HepG2 (cell line): ENCODE data around the gene ZNF382. TPM values are rescaled to one million over a fixed set of nuclear protein-coding genes. Genes with fewer than 3 reads are reported as not detected.

Experiments used
- ATAC-seq: fragments of 200-7000 bp; cut with Tn5 transposase; 3 replicates; pipeline ENCODE4 v1.9.1; 2020; ENCODE audit warnings: mild to moderate bottlenecking, moderate library complexity
- BruUV-seq: library from RNA; stranded (reverse); fragments of 400-500 nt; replicated peaks from 2 replicates; lab custom pipeline; 2021; lab: Mats Ljungman, UMichigan
- CTCF ChIA-PET: fragments of 300-600 bp; formaldehyde crosslinking; extraction: SDS; loops from one replicate; lab custom pipeline; 2021; ENCODE audit warnings: low total read pairs, inconsistent platforms, low intra/inter-chr PET ratio; lab: Yijun Ruan, JAX
- POLR2A ChIA-PET: fragments of 350-600 bp; sonication (Branson Sonifier 250); formaldehyde crosslinking; loops from one replicate; lab custom pipeline; 2020; ENCODE audit warnings: antibody characterized with exemption, inconsistent platforms; lab: Yijun Ruan, JAX
- DNase-seq: peaks from one replicate; pipeline ENCODE4 v3.0.0-alpha.2; 2015; ENCODE audit warnings: low spot score
- FAIRE-seq: peaks from 3 replicates; lab custom pipeline; 2011; peaks lifted over from hg19 to GRCh38; lab: Jason Lieb, UNC
- H2AFZ ChIP-seq: one replicate; pipeline ENCODE4 v1.6.1; 2011; ENCODE audit warnings: low read length, inconsistent platforms
- H3K27ac ChIP-seq: fragments of 300-600 bp; 3 replicates; pipeline ENCODE4 v1.8.0; 2011; ENCODE audit warnings: mixed run types, mild to moderate bottlenecking, mixed read lengths, low read length, inconsistent platforms; ENCODE audit not compliant: insufficient read depth; ENCODE audit errors: extremely low read length
- H3K27me3 ChIP-seq, 2 experiments: fragments of 200-600 bp in 1 of 2; 2 replicates in 1 of 2; 3 replicates in 1 of 2; pipeline versions ENCODE4 v1.6.0 to v1.8.0; 2011; ENCODE audit warnings: low read length in 2 of 2, mild to moderate bottlenecking in 2 of 2, moderate library complexity in 2 of 2, inconsistent platforms in 1 of 2; ENCODE audit not compliant: insufficient read depth in 2 of 2, control insufficient read depth in 1 of 2
- H3K36me3 ChIP-seq, 2 experiments: fragments of 200-600 bp in 1 of 2; replicated peaks in 1 of 2; 2 replicates in 1 of 2; 3 replicates in 1 of 2; pipeline versions ENCODE4 v1.5.1 to v1.8.0; 2011; ENCODE audit warnings: low read length in 2 of 2, inconsistent platforms in 1 of 2; ENCODE audit not compliant: insufficient read depth in 2 of 2, control insufficient read depth in 1 of 2
- H3K4me1 ChIP-seq: 2 replicates; pipeline ENCODE4 v1.5.1; 2012; ENCODE audit warnings: low read length, inconsistent platforms; ENCODE audit not compliant: insufficient read depth
- H3K4me2 ChIP-seq: 2 replicates; pipeline ENCODE4 v1.6.0; 2011; ENCODE audit warnings: low read depth, low read length, inconsistent platforms
- H3K4me3 ChIP-seq, 3 experiments: fragments of 200-600 bp in 1 of 3; sonication (generic), shearing (Covaris generic) in 1 of 3; replicated peaks in 1 of 3; 2 replicates each; pipeline ENCODE4 v1.5.1; 2011 to 2016; ENCODE audit warnings: low read length in 3 of 3, inconsistent platforms in 2 of 3, low read depth in 2 of 3, mild to moderate bottlenecking in 2 of 3, control low read depth in 1 of 3, mixed read lengths in 1 of 3; ENCODE audit not compliant: insufficient read depth in 1 of 3
- H3K79me2 ChIP-seq: one replicate; pipeline ENCODE4 v1.6.1; 2011; ENCODE audit warnings: low read length, inconsistent platforms; ENCODE audit not compliant: insufficient read depth
- H3K9ac ChIP-seq: 2 replicates; pipeline ENCODE4 v1.6.0; 2011; ENCODE audit warnings: mild to moderate bottlenecking, low read depth, low read length, inconsistent platforms; ENCODE audit not compliant: insufficient read depth
- H3K9me3 ChIP-seq: 2 replicates; pipeline ENCODE4 v1.5.1; 2012; ENCODE audit warnings: mild to moderate bottlenecking, low read length
- H4K20me1 ChIP-seq: 2 replicates; pipeline ENCODE4 v1.6.0; 2011; ENCODE audit warnings: inconsistent platforms, mild to moderate bottlenecking, low read length, moderate library complexity; ENCODE audit not compliant: insufficient read depth
- FOSL1 ChIP-seq: sonication (generic); formaldehyde crosslinking; IDR thresholded peaks from 2 replicates; pipeline ENCODE4 v1.9.0; 2021; ENCODE audit warnings: missing genetic modification reagents, borderline replicate concordance
- GZF1 ChIP-seq: sonication (generic); formaldehyde crosslinking; IDR thresholded peaks from 2 replicates; pipeline ENCODE4 v1.5.1; 2020; ENCODE audit warnings: mild to moderate bottlenecking, missing genetic modification reagents
- HES4 ChIP-seq: sonication (generic); formaldehyde crosslinking; IDR thresholded peaks from 2 replicates; pipeline ENCODE4 v1.9.0; 2021; ENCODE audit warnings: mild to moderate bottlenecking, missing genetic modification reagents, borderline replicate concordance
- LRRFIP1 ChIP-seq: sonication (generic); formaldehyde crosslinking; conservative IDR thresholded peaks from 2 replicates; pipeline ENCODE4 v1.4.0; 2020; ENCODE audit warnings: missing genetic modification reagents
- MAFK ChIP-seq, 2 experiments: IDR thresholded peaks in 1 of 2; conservative IDR thresholded peaks in 1 of 2; 2 replicates each; pipeline ENCODE4 v1.6.1; 2011; ENCODE audit warnings: improper control_type of control experiment in 2 of 2, low read length in 2 of 2
- POLR2AphosphoS2 ChIP-seq: IDR thresholded peaks from 2 replicates; pipeline ENCODE4 v1.6.1; 2011; ENCODE audit warnings: low read depth, low read length, improper control_type of control experiment
- RARG ChIP-seq: sonication (generic); formaldehyde crosslinking; IDR thresholded peaks from 2 replicates; pipeline ENCODE4 v1.4.0; 2020; ENCODE audit warnings: low read depth, mild to moderate bottlenecking, missing genetic modification reagents
- RELA ChIP-seq: sonication (generic); formaldehyde crosslinking; IDR thresholded peaks from 2 replicates; pipeline ENCODE4 v1.4.0; 2020; ENCODE audit warnings: missing genetic modification reagents
- XBP1 ChIP-seq: sonication (generic); formaldehyde crosslinking; IDR thresholded peaks from 2 replicates; pipeline ENCODE4 v1.5.0; 2020; ENCODE audit warnings: missing genetic modification reagents
- ZNF318 ChIP-seq: sonication (generic); formaldehyde crosslinking; IDR thresholded peaks from 2 replicates; pipeline ENCODE4 v1.4.0; 2020; ENCODE audit warnings: mild to moderate bottlenecking, missing genetic modification reagents
- ZNF567 ChIP-seq: sonication (generic); formaldehyde crosslinking; IDR thresholded peaks from 2 replicates; pipeline ENCODE4 v1.8.1; 2023; ENCODE audit warnings: mild to moderate bottlenecking, missing genetic modification reagents, borderline replicate concordance
- ZNF615 ChIP-seq: sonication (generic); formaldehyde crosslinking; IDR thresholded peaks from 2 replicates; pipeline ENCODE4 v1.5.0; 2020; ENCODE audit warnings: mild to moderate bottlenecking, missing genetic modification reagents, borderline replicate concordance
- WGBS: methylation state at CpG from one replicate; pipeline ENCODE4 v1.1.6; 2017; ENCODE audit warnings: low lambda C conversion rate; 5-methylcytosine and 5-hydroxymethylcytosine counted together
- in situ Hi-C: cut with HindIII; loops from 2 replicates; pipeline ENCODE4 v1.10.0; 2017; ENCODE audit warnings: low pct_unique_long_range_greater_than_20kb; ENCODE audit not compliant: extremely low pct_ligation_motif_present
- intact Hi-C: fragments of 100-400 bp; cut with micrococcal nuclease; formaldehyde crosslinking; loops from one replicate; pipeline ENCODE4 v1.10.0; 2022; ENCODE audit not compliant: unreplicated experiment
- polyA plus RNA-seq, 8 experiments: library from polyadenylated mRNA; depleted of rRNA in 3 of 8; stranded (reverse) in 7 of 8; unstranded in 1 of 8; fragments of >200 nt; fragmentation: Illumina TruSeq in 4 of 8; extraction: Trizol in 4 of 8; gene quantifications; 2 replicates each; pipeline versions ENCODE4 v1.2.1 to v1.2.3, GENCODE V29; 2011 to 2016; ENCODE audit warnings: low read depth in 4 of 8, missing spikeins in 1 of 8, mixed read lengths in 1 of 8; ENCODE audit not compliant: insufficient read depth in 1 of 8
- total RNA-seq, 5 experiments: library from RNA; depleted of rRNA; stranded (reverse); fragments of >200 nt; fragmentation: Illumina TruSeq; extraction: Trizol; gene quantifications; 2 replicates each; pipeline ENCODE4 v1.2.3, GENCODE V29; 2016; ENCODE audit warnings: low read depth in 1 of 5
- TF ChIP-seq, protein P1 (sequence below): sonication (generic); formaldehyde crosslinking; IDR thresholded peaks from 2 replicates; pipeline ENCODE4 v1.5.0; 2020; ENCODE audit warnings: mild to moderate bottlenecking, missing genetic modification reagents, borderline replicate concordance

ZNF382 gene
- total and polyA plus RNA-seq, 2 of the 13 experiments (the other 11 are each of a cell fraction or from before 2014, with no cell fraction given), result 2.3 to 6.8 TPM

GRCh38 chr19:36564391-36564790 lies 40.7 kb upstream of the ZNF382 start:
- no TSS peak for BruUV-seq
- H3K9ac ChIP-seq, result no peak overlapping the region
- peaks cover 5% of the 10 kb centered on the region for H3K79me2 ChIP-seq
- no peak overlapping the region for H3K27ac ChIP-seq
- in situ Hi-C loops, result no loop called here
- CTCF ChIA-PET, result no interaction called here
- H4K20me1 ChIP-seq, result no peaks in the 10 kb centered on the region
- intact Hi-C loops, result no loop called here
- H3K36me3 ChIP-seq, result peaks cover 4 to 38% of the 10 kb centered on the region in 2 experiments; a peak in 3 of 5 replicates
- ATAC-seq (no peak), FAIRE-seq (no peak), DNase-seq (no peak)
- H3K27me3 ChIP-seq, result no peaks in the 10 kb centered on the region
- H2AFZ ChIP-seq, result no peak overlapping the region
- POLR2A ChIA-PET, result no interaction called here
- H3K4me1 ChIP-seq, result no peaks in the 10 kb centered on the region
- no peak overlapping the region for H3K4me3 ChIP-seq
- peaks cover 81% of the 10 kb centered on the region for H3K9me3 ChIP-seq
- WGBS, result 97% methylated on average over 1 of the region's 1 CpG
- no peak overlapping the region for H3K4me2 ChIP-seq
- TF ChIP-seq MAFK (conservative IDR thresholded peaks at IDR 0.05 in 1 of 2, IDR thresholded peaks at IDR 0.05 in 1 of 2; ENCODE audit: low read length in 2 of 2) (no peak), FOSL1 (CRISPR knock-in tag) (no peak), RELA (CRISPR knock-in tag) (no peak), RARG (CRISPR knock-in tag) (no peak), ZNF615 (CRISPR knock-in tag) (no peak), XBP1 (CRISPR knock-in tag) (no peak), ZNF318 (CRISPR knock-in tag) (no peak), HES4 (CRISPR knock-in tag) (no peak), POLR2AphosphoS2 (no peak), LRRFIP1 (no peak), ZNF567 (no peak), GZF1 (CRISPR knock-in tag) (no peak)
- TF ChIP-seq, protein P1, sequence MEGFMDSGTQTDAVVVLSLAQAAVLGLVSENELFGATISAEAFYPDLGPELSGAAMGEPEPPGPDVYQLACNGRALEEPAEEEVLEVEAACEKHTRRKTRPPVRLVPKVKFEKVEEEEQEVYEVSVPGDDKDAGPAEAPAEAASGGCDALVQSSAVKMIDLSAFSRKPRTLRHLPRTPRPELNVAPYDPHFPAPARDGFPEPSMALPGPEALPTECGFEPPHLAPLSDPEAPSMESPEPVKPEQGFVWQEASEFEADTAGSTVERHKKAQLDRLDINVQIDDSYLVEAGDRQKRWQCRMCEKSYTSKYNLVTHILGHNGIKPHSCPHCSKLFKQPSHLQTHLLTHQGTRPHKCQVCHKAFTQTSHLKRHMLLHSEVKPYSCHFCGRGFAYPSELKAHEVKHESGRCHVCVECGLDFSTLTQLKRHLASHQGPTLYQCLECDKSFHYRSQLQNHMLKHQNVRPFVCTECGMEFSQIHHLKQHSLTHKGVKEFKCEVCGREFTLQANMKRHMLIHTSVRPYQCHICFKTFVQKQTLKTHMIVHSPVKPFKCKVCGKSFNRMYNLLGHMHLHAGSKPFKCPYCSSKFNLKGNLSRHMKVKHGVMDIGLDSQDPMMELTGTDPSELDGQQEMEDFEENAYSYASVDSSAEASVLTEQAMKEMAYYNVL (CRISPR knock-in tag), result no peak
